Activated CD4-positive, alpha-beta T cell treated with anti-CD3 and anti-CD28 coated beads, Interleukin-2, amount 50 U/mL, for 48 hours (primary cell): Measurements from ENCODE around the gene SYF2.
"Not testable (repeated sequence)": the region's sequence is repeated elsewhere in the genome, so short reads cannot be mapped to it uniquely, and the experiment has no call there.

Experiments
- DNase-seq, 2 experiments: peaks; one replicate each; pipeline ENCODE4 v3.0.0-alpha.2; 2020

SYF2 gene

GRCh38 chr1:25232027-25232865 lies at the start of gene SYF2:
Gene SYF2, minus strand, starts transcription at chr1:25232502. Its CDS starts 35 bp downstream, at chr1:25232467.
- DNase-seq, result peak; percentile 88 to 92

- not testable (repeated sequence) for DNase-seq
These were observed 47.4 kb upstream of the SYF2 start for GRCh38 chr1:25279693-25280111.

DNA sequence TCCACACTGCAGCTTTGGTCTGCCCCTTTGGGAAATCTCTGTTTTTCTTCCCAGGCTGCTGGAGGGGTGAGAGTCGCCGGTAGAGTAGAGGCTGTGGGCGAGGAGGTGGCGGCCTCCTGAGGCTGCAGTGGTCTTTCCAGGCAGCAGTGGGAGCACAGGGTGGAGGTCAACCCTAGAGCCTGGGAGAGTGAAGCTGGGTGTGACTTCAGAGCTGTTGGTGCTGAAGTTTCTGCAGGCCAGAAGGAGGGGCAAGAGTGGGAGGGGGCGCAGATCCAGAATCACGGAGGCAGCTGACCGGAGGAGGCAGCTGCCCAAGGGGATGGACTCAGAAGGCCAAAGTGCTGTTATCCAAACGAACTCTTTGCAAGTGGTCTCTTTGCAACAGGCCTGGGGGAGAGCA lies 46.5 kb upstream of the SYF2 start:
- DNase-seq, result not testable (repeated sequence)

DNA sequence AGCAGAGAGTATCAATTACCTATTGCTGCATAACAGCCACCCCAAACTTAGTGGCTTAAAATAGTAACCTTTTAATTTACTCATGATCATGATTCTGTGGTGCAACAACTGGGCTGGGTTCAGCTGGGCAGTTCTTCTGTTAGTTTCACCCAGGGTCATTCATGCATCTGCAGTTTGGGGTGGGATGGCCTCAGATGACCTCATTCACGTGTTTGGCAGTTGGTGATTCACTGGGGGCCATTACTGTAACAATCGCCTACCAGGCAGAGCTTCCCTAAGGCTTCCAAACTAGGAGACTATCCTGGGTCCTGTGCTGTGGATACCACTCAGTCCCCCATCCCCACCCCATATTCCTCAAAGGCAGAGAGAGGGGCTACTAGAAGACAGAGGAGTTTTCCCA lies 46.1 kb upstream of the SYF2 start:
- DNase-seq, result not testable (repeated sequence)

DNA sequence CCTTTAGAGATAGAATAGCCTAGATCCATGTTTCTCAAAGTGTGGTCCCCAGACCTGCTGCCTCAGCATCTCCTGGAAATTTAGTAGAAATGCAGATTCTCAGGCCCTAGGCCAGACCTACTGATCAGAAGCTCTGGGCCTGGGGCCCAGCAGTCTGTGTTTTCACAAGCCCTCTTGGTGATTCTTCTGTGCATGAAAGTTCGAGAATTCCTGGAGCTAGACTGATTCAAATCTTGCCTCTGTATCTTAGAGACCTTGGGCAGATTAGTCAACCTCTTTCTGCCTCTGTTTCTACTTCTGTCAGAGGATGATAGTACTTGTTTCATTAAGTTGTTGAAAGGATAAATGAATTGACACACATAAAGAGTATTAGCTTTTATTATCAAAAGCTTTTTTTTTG lies 45.0 kb upstream of the SYF2 start:
- DNase-seq, result not testable (repeated sequence)

GRCh38 chr1:25275648-25276047 lies 43.3 kb upstream of the SYF2 start:
- not testable (repeated sequence) for DNase-seq

DNA sequence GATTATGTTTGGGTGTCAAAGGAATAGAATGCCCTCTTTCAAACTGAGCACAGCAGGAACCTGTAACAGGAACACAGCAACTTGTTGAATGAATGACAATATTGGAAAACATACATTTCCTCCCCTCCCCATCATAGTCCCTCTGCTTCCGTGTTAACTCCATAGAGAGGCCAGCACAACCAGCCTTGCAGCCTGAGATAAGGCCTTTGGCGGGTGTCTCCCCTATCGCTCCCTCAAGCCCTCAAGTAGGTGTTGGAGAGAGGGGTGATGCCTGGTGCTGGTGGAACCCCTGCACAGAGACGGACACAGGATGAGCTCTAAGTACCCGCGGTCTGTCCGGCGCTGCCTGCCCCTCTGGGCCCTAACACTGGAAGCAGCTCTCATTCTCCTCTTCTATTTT lies 39.9 kb upstream of the SYF2 start, which contains the start of gene RHD:
RHD (plus strand) TSS at position 272 of the 400 bp plus-strand sequence; CDS start at position 311, 39 bp downstream.
- DNase-seq, result not testable (repeated sequence)

DNA sequence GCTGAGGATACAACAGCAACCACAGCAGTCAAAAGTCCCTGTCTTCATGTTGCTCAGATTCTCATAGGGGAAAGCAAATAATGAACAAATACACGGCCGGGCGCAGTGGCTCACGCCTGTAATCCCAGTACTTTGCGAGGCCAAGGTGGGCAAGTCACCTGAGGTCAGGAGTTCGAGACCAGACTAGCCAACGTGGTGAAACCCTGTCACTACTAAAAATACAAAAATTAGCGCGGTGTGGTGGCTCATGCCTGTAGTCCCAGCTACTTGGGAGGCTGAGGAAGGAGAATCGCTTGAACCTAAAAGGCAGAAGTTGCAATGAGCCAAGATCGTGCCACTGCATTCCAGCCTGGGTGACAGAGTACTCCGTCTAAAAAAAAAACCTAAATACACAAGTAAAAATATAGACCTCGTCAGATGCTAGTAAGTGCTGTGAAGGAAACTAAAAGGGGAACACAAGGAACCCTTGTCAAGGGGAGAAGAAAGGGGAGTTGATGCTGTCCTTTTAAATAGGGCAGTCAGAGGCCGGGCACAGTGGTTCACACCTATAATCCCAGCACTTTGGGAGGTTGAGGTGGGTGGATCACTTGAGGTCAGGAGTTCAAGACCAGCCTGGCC lies 36.0 kb upstream of the SYF2 start:
- not testable (repeated sequence) for DNase-seq

DNA sequence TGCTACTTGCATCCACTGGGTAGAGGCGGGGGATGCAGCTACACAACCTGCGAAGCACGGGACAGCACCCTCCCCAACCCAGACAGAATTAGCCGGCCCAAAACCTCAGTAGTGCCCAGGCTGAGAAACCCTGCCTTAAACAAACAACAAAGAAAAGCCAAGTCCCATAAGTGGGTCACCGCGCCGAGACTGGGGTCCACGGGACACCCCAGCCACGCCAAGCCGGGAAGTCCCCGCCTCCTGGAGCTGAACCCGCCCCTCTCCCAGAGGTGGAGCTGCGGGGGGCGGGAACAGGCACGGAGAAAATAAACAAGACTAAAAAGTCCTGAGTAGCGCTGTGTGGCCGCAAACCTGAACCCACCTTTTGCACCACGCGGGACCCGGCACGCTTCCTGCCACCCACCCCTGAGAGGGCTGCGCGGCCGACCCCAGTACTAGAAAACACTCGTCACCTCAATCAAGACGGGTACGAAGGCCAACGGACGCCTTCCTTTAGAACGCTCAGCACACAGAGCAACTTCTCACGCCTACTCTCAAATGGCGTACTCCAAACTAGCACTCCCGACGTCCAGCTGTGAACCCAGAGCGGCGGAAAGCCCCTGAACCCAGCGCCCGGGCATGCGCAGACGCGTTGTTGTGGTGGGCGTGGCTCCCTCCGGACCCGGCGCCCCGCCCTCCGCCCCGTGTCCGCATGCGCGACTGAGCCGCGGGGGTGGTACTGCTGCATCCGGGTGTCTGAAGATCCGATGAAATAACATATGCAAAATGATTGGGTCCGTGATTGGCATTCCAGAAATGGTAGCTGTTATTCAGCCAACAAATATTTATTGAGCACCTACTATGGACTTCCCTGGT lies 35.2 kb upstream of the SYF2 start:
- DNase-seq, result peak; percentile 78 to 83

DNA sequence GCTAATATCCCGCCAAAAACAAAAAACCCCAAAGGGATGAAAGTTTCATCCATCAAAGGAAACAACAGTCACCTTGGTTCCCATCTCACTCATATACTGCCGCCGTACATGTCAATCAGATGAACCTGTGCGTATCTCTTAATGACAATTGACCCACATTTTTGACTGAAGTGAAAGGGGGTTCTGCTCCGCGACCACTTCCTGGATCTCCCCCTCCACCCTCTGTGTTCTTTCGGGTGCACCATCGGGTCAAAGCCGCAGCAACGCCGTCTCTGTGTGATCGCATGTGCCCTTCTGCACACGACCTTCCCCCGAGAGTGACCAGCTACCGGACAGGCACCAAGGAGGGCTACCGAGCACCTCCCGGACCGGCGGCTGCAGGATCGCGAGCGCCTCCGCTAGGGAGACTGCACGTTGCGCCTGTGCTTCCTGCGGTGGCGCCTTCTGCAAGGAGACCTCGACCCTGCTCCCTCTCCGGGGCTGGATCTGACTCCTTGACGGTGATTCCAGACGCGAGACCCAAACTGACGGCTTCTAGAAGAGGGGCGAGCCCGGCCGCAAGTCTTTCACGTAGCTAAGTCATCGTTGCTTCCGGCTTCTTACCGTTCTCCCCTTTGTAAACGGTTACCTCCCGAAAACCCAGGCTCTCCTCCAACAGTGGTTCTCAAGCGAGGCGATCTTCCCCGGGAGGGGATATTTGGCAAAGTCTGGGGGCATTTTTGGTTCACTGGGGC lies 34.4 kb upstream of the SYF2 start:
- DNase-seq, result peak in 1 of 2 experiments; percentile 14

DNA sequence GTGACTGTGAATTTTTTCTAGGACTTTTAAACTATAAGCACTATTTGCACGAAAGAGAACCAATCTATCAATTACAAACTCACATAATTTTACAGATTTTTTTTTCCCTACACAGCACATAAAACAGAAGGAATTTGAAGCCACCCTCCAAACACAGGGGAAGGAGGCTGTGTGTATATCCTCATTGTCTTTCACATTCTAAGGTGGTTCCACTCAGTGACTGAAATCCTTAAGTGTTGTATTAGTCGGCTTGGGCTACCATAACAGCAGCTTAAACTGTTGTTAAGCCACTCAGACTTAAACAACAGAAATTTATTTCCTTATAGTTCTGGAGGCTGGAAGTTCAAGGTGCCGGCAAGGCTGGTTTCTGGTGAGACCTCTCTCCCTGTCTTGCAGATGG lies 28.0 kb upstream of the SYF2 start:
- not testable (repeated sequence) for DNase-seq

DNA sequence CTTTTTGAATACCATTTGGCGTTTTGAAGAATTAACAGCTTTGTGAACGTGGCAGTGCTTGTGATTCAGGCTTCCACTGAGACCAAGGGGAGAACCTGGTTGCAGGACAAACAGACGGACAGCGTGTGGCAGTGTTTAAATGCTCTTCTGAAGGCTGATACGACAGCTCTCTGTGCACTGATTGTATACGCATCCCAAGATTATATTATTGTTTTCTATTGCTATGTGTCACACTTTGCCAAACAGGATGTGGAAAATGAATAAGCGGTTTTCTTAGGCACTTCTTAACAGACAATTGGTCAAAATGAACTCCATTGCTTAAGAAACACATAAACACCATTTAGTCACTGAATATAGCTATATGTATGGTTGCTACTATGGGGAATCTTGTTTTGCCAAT lies 27.5 kb upstream of the SYF2 start:
- not testable (repeated sequence) for DNase-seq

GRCh38 chr1:25257196-25257595 lies 24.9 kb upstream of the SYF2 start:
- no peak for DNase-seq

DNA sequence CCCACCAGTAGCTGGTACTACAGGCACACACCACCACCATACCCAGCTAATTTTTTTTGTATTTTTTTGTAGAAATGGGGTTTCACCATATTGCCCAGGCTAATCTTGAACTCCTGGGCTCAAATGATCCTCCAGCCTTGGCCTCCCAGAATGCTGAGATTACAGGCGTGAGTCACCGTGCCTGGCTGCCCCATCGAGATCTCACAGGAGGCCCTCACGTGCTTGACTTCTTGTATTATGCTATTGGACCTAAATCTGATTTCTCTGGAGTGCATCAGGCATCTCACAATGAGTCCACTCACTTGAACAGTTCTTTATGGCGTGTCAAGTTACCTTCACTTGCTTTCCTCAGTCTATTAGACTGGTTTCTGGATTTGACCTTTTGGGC lies 24.3 kb upstream of the SYF2 start:
- DNase-seq, result no peak

DNA sequence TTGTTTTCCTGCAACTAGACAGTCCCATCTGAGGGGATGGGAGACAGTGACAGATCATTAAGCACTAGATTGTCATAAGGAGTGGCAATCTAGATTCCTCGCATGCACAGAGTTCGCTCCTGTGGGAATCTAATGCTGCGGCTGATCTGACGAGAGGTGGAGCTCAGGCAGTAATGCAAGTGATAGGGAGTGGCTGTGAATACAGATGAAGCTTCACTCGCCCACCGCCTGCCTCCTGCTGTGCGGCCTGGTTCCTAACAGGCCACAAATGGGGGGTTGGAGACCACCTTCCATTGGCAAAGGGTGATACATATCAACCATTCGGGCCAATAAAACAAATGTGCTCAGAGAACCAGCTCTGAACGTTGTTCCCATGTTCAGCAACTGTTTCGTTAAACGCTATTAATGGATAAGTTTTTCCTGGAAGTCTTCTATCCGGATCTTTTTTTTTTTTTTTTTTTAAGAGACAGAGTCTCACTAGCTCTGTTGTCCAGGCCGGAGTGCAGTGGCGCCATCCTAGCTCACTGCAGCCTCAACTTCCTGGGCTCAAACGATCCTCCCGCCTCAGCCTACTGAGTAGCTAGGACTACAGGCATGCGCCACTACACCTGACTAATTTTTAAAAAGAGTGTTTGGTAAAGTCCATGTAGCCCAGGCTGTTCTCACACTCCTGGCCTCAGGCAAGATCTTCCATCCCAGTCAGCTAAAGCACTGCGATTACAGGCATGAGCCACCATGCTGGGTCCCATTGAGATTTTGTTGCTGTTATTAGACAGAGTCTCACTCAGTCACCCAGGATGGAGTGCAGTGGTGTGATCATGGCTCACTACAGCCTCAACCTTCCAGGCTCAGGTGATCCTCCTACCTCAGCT lies 23.6 kb upstream of the SYF2 start:
- no peak for DNase-seq

DNA sequence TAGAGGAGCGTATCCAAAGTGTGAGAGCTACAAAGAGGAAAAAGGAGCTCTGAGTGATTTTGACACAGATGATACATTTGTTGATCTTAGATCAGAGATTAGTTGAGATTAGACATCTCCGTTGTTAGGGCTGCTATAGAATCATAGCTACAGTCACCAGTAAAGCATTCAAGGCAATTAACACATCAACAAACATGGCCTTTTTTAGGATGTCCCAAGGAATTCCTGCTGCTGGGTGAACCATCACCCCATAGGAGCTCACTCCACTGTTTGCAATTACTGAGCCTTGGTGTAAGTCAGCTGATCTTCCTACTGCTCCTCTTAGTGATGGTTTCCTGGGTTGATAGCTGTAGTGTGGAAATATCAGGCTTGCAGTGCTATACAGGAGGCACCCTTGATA lies 21.6 kb upstream of the SYF2 start:
- no peak for DNase-seq

GRCh38 chr1:25247829-25248754 lies 15.8 kb upstream of the SYF2 start:
- no peak for DNase-seq

DNA sequence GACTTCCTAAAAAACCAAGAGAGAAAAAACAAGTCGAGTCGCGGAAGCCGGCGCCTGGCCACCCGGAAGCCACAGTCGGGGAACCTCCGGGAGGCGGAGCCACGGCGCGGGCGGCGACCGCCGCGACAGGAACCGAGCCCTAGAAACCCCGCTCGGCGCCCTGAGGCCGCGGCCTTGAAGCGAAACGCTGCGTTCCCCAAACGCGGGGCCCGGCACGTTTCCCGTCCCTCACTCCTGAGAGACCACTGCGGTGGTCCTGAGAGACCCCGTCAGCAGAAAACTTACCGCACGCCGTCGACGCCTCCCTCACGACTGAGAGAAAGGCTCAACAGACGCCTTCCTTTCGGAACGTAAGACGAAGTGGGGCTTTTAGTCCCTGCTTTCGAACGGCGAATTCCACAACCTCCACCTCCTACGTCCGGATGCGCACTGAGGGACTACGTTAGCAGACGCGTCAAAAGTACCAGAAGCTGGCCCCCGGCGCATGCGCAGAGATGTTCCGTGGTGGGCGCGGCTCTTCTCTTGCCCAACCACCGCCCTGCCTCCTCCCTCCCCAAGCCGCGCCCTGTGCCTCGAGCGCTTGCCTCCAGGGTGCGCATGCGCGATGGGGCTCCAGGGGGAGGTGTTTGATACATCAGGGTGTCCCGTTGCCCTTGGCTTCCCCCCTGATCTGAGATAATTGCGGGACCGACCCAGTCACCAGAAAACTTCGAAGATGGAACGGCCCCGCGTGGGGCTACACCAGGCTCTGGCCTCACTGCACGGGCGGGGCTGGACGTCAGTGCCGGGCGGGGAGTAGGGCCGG lies 14.9 kb upstream of the SYF2 start, which contains the start of gene RSRP1:
RSRP1 (minus strand) TSS at position 431 of the 805 bp plus-strand sequence. CDS start 491 bp downstream, outside the sequence.
- DNase-seq, result peak; percentile 100

DNA sequence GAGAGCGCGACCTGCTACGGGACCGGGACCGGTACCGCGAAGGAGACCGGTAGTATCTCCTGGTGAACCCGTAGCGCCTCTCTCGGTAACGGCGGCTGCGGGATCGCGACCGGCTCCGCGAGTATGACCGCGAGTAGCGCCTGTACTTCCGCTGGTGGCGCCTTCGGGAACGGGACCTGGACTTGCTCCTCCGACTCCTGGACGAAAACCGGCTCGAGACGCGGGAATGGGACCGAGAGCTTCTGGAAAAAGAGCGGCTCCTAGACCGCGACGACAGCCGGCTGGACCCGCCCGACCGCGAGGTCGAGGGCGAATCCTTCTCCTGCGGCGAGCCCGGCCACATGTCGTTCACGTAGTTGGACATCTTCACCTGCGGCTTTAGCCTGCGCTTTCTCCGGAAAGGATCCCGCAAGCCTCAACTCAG lies 14.3 kb upstream of the SYF2 start:
- DNase-seq, result peak in 1 of 2 experiments; percentile 39
